GM12878 (cell line): ENCODE measurements around the gene NPDC1. TPM values are rescaled to one million over a fixed set of nuclear protein-coding genes. Genes with fewer than 3 reads are reported as not detected.

ENCODE experiments used
- BACH1 ChIP-seq: fragments of 450-650 bp; IDR thresholded peaks from 2 replicates; pipeline ENCODE4 v1.6.1; 2017; ENCODE audit warnings: mild to moderate bottlenecking, borderline replicate concordance
- BHLHE40 ChIP-seq, 2 experiments: fragments of 450-650 bp in 1 of 2; IDR thresholded peaks; 2 replicates each; pipeline ENCODE4 v1.6.1; 2011 to 2017; ENCODE audit warnings: low read depth in 2 of 2, borderline replicate concordance in 1 of 2, improper control_type of control experiment in 1 of 2, low read length in 1 of 2, mild to moderate bottlenecking in 1 of 2
- DPF2 ChIP-seq: fragments of 450-650 bp; IDR thresholded peaks from 2 replicates; pipeline ENCODE4 v1.6.1; 2017; ENCODE audit warnings: mild to moderate bottlenecking
- FOS ChIP-seq: IDR thresholded peaks from 3 replicates; pipeline ENCODE4 v1.6.1; 2011; ENCODE audit warnings: borderline replicate concordance; ENCODE audit not compliant: insufficient read length; ENCODE audit errors: extremely low read depth
- IKZF1 ChIP-seq: fragments of 450-650 bp; conservative IDR thresholded peaks from 2 replicates; pipeline ENCODE4 v1.6.1; 2017; ENCODE audit warnings: antibody characterized with exemption, mild to moderate bottlenecking
- ZBTB11 ChIP-seq: fragments of 450-650 bp; formaldehyde crosslinking; IDR thresholded peaks from 2 replicates; pipeline ENCODE4 v1.5.0; 2022; ENCODE audit warnings: mild to moderate bottlenecking, missing genetic modification characterization
- ZNF592 ChIP-seq: fragments of 450-650 bp; IDR thresholded peaks from 2 replicates; pipeline ENCODE4 v1.6.1; 2017; ENCODE audit warnings: mild to moderate bottlenecking, moderate library complexity
- polyA plus RNA-seq, 11 experiments: library from polyadenylated mRNA; depleted of rRNA in 4 of 11; unstranded in 6 of 11; stranded (reverse) in 5 of 11; fragments of >200 nt; fragmentation: Nextera tagmentation in 4 of 11; fragmentation: Illumina TruSeq in 1 of 11; extraction: Ambion mirVana in 4 of 11; extraction: Trizol in 1 of 11; gene quantifications; 1 replicate in 1 of 11; 2 replicates in 10 of 11; pipeline versions ENCODE4 v1.2.1 to v1.2.3, GENCODE V29; 2011 to 2016; ENCODE audit warnings: inconsistent platforms in 2 of 11, missing spikeins in 2 of 11, low read depth in 1 of 11
- total RNA-seq, 4 experiments: library from RNA; depleted of rRNA in 3 of 4; stranded (reverse); fragments of >200 nt in 3 of 4; fragmentation: Illumina TruSeq in 1 of 4; extraction: Trizol in 1 of 4; gene quantifications; 2 replicates each; pipeline versions ENCODE4 v1.2.1 to v1.2.3, GENCODE V29; 2013 to 2021

NPDC1 gene
- total and polyA plus RNA-seq, 10 of the 15 experiments (the other 5 are each of a cell fraction or from before 2014, with no cell fraction given): 0.04 to 1.7 (median 0.77) TPM; not detected in 2

- no peak for TF ChIP-seq ZNF592
- TF ChIP-seq BHLHE40 (IDR thresholded peaks at IDR 0.05; ENCODE audit: borderline replicate concordance in 1 of 2, low read depth in 2 of 2, low read length in 1 of 2): peak in 1 of 2 experiments; percentile 68; a peak in 2 of 4 replicates
- TF ChIP-seq ZBTB11: no peak
- TF ChIP-seq DPF2: peak; percentile 74; the same call in 1 of the 2 replicates
- peak; percentile 68; the same call in 1 of the 2 replicates for TF ChIP-seq BACH1
- peak; percentile 70 for TF ChIP-seq IKZF1
- TF ChIP-seq FOS: no peak
Measured at GRCh38 chr9:136991993-136992818, 53.8 kb downstream of the NPDC1 start, which contains the start of gene PAXX (continued).
